Activated naive CD8-positive, alpha-beta T cell treated with anti-CD3 and anti-CD28 coated beads, Interleukin-2, amount 10 ng/mL, durations not matched to agents 7 days and 5 days (primary cell): ENCODE measurements around the gene PCSK2. TPM values are rescaled to one million over a fixed set of nuclear protein-coding genes. Genes with fewer than 3 reads are reported as not detected.
"Not testable (repeated sequence)": the region's sequence is repeated elsewhere in the genome, so short reads cannot be mapped to it uniquely, and the experiment has no call there.

Source experiments
- ATAC-seq: fragments of 150-1000 bp; cut with Tn5 transposase; one replicate; pipeline ENCODE4 v1.10.0; 2021; ENCODE audit warnings: low read depth, moderate library complexity
- POLR2A ChIA-PET: fragments of 350-600 bp; sonication (Branson Sonifier 250); formaldehyde crosslinking; loops from one replicate; lab custom pipeline; 2021; ENCODE audit warnings: antibody characterized with exemption; lab: Charles Lee
- DNase-seq: peaks from one replicate; pipeline ENCODE4 v3.0.0; 2021
- H3K27ac Mint-ChIP-seq: one replicate; pipeline ENCODE4 v1.8.0; 2022; ENCODE audit warnings: mild to moderate bottlenecking, mixed read lengths
- H3K27me3 Mint-ChIP-seq: one replicate; pipeline ENCODE4 v1.8.0; 2022; ENCODE audit warnings: mild to moderate bottlenecking, moderate library complexity, mixed read lengths
- H3K36me3 Mint-ChIP-seq: one replicate; pipeline ENCODE4 v1.8.0; 2021; ENCODE audit warnings: mild to moderate bottlenecking, mixed read lengths
- H3K4me1 Mint-ChIP-seq: one replicate; pipeline ENCODE4 v1.8.0; 2021; ENCODE audit warnings: mixed read lengths
- H3K4me3 Mint-ChIP-seq: one replicate; pipeline ENCODE4 v1.8.0; 2022; ENCODE audit warnings: mild to moderate bottlenecking, moderate library complexity, mixed read lengths
- H3K9me3 Mint-ChIP-seq: one replicate; pipeline ENCODE4 v1.8.0; 2021; ENCODE audit warnings: mixed read lengths
- total RNA-seq, 2 experiments: library from RNA; stranded (reverse); gene quantifications; one replicate each; pipeline ENCODE4 v1.2.3, GENCODE V29; 2021

The PCSK2 gene
- not detected for total RNA-seq

- ATAC-seq: no peak
- no peak within 1 kb of the TSS for H3K27ac Mint-ChIP-seq
- no peak within 1 kb of the TSS for H3K4me3 Mint-ChIP-seq
Observed at GRCh38 chr20:17226410-17227218, at the start of gene PCSK2. TSS of gene PCSK2 (plus strand) at chr20:17227040. CDS start at chr20:17227306, 266 bp downstream.

DNA sequence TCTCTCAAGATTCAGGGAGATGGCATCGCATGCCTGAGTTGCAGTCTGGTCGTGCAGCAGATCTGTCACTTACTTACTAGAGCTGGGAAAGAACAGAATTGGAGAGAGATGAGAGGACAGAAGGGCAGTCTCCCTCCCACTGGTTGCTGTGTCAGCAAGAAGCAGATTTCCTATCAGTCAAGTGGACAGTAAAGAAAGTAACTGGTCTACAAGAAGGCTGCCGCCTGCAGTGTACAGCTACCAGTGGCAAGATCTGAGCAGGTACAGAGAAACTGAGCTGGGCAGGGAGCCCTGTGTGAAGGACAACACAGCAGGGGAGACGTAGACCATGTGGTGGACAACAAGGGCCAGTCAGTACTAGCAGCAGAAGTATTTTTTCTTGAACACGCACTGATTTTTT, 49.5 kb upstream of the PCSK2 start:
- Mint-ChIP-seq H3K36me3 (no peaks in the 10 kb centered on the region), H3K27me3 (no peaks in the 10 kb centered on the region), H3K4me1 (no peaks in the 10 kb centered on the region), H3K27ac (no peak overlapping the region), H3K9me3 (peaks cover 2% of the 10 kb centered on the region), H3K4me3 (no peak overlapping the region)
- DNase-seq (no peak), ATAC-seq (no peak)
- POLR2A ChIA-PET: no interaction called here

More at GRCh38 chr20:17226410-17227218, at the start of gene PCSK2:
- POLR2A ChIA-PET: no interaction called here
- H3K9me3 Mint-ChIP-seq: peaks cover 2% of the 10 kb centered on the region
- peaks cover 45% of the 10 kb centered on the region for H3K27me3 Mint-ChIP-seq
- H3K36me3 Mint-ChIP-seq: peaks cover 2% of the 10 kb centered on the region
- no peak for DNase-seq
- peaks cover 1% of the 10 kb centered on the region for H3K4me1 Mint-ChIP-seq

- Mint-ChIP-seq H3K9me3 (peaks cover 12% of the 10 kb centered on the region), H3K36me3 (no peaks in the 10 kb centered on the region), H3K4me1 (no peaks in the 10 kb centered on the region), H3K27me3 (no peaks in the 10 kb centered on the region), H3K27ac (no peak overlapping the region), H3K4me3 (no peak overlapping the region)
- ATAC-seq (no peak), DNase-seq (no peak)
- POLR2A ChIA-PET: no interaction called here
Observed at GRCh38 chr20:17179840-17180239, 47.0 kb upstream of the PCSK2 start.

DNA sequence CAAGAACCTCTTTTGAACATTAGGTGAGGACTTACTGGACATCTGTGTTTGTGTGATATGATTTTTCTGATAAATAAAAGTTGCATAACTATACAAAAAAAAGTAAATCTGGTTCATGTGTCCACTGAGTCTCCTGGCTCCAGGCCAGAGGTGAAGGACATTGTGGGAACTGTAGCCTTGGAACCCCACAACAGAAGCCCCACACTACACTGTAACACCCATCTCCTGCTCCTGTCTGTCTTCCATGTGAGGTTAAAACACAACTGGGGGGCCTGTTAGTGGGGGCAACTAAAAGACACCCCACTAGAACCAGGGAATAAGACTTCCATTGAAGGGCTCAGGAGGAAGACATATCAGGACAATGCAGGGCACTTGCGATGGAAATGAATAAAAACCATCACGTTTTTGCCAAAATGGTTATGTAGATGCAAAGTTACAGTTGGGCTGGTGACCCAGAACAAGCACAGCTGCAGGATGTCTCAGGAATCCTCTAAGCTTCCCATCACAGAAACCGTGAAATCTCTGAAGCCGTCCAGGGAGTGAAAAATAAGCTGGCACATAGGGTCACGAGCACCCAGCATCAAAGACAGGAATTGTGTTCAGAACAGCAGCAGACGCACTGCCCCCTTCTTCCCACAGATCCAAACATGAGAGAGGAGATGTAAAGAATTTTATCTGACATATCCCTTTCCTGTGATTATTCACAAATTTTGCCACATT, 36.7 kb upstream of the PCSK2 start:
- ATAC-seq (no peak), DNase-seq (no peak)
- H3K4me3 Mint-ChIP-seq: no peak overlapping the region
- peaks cover 3% of the 10 kb centered on the region for H3K9me3 Mint-ChIP-seq
- no peak overlapping the region for H3K27ac Mint-ChIP-seq
- POLR2A ChIA-PET: no interaction called here
- H3K36me3 Mint-ChIP-seq: no peaks in the 10 kb centered on the region
- no peaks in the 10 kb centered on the region for H3K4me1 Mint-ChIP-seq
- no peaks in the 10 kb centered on the region for H3K27me3 Mint-ChIP-seq

DNA sequence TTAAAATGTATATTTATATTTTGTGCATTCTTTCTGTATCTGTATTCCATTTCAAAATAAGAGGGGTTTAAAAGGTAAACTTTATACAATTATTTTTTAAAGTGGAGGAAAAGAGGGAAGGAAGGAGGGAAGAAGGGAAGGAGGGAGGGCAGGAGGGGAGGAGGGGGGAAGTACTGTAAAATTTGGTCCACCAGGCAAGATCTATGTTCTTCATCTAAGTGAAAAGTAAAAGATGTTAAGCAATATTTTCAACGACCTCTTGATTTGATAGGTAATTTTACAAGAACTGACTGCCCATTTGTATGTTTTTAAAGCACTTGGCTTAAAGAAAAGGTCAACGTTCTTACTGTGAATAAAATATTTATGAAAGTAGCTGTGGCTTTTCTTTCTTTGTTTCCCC, 29.8 kb upstream of the PCSK2 start:
- Mint-ChIP-seq H3K9me3 (no peaks in the 10 kb centered on the region), H3K27me3 (no peaks in the 10 kb centered on the region), H3K4me3 (no peak overlapping the region), H3K27ac (no peak overlapping the region), H3K36me3 (no peaks in the 10 kb centered on the region), H3K4me1 (no peaks in the 10 kb centered on the region)
- ATAC-seq: no peak
- POLR2A ChIA-PET: no interaction called here
- no peak for DNase-seq

DNA sequence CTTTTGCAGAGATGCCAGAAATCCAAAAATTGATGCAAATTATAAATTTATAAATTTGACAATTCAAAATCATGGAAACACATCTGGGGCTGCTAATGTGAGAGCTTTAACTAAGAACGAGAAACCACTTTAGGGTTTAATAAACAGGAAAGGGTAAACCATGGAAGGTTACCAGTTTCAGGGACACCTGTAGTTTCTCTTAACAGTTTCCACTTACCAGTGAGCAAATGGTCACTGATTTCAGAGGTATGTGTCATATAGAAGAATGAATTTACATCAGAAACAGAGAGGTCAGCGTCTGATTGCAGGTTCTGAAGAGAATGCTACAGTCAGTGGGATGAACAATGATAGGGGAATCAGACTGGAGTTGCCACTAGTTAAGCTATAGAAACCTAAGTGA, 24.8 kb upstream of the PCSK2 start:
- Mint-ChIP-seq H3K27me3 (no peaks in the 10 kb centered on the region), H3K27ac (no peak overlapping the region), H3K4me1 (no peaks in the 10 kb centered on the region), H3K9me3 (no peaks in the 10 kb centered on the region), H3K36me3 (no peaks in the 10 kb centered on the region), H3K4me3 (no peak overlapping the region)
- no peak for DNase-seq
- POLR2A ChIA-PET: no interaction called here
- ATAC-seq: no peak

- no peak for ATAC-seq
- H3K4me1 Mint-ChIP-seq: no peaks in the 10 kb centered on the region
- H3K27me3 Mint-ChIP-seq: no peaks in the 10 kb centered on the region
- no peak for DNase-seq
- no peak overlapping the region for H3K27ac Mint-ChIP-seq
- H3K4me3 Mint-ChIP-seq: no peak overlapping the region
- no peaks in the 10 kb centered on the region for H3K36me3 Mint-ChIP-seq
- POLR2A ChIA-PET: no interaction called here
- H3K9me3 Mint-ChIP-seq: no peaks in the 10 kb centered on the region
Observed at GRCh38 chr20:17202673-17203072, 24.2 kb upstream of the PCSK2 start.

DNA sequence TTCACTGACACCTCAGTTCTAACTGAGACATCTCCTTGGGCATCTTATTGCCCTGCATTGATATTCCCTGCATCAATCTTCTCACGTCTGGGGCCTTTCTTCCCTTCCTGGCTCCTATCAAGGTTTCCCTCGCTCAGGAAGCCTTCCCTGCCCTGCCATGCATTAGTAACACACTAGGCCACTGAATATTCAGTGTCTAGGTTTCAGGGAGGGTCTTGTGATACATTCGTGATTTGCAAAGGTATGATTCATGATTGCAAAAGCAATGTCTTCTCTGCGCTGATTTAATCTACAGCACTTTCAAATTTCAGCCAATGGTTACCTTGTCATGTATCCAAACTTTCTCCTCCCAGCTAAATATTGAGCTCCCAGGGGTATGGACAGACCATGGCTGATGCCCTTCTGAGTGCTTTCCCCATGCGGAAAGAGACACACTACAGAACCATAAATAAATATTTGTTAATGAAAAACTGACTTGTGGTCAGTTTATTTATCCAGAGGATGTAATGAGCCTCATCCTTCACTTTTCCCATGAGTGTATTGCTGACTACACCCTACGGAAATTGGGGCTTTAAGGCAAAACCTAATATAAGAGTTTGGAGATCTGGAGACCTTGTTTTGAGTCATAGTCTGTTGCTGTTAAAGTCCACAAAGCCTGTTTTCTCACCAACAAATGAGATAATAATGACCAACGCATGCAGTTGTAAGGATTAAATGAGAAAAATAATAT, 21.6 kb upstream of the PCSK2 start:
- no peaks in the 10 kb centered on the region for H3K4me1 Mint-ChIP-seq
- POLR2A ChIA-PET: no interaction called here
- DNase-seq (no peak), ATAC-seq (no peak)
- no peak overlapping the region for H3K4me3 Mint-ChIP-seq
- no peaks in the 10 kb centered on the region for H3K9me3 Mint-ChIP-seq
- no peaks in the 10 kb centered on the region for H3K27me3 Mint-ChIP-seq
- H3K36me3 Mint-ChIP-seq: no peaks in the 10 kb centered on the region
- no peak overlapping the region for H3K27ac Mint-ChIP-seq

DNA sequence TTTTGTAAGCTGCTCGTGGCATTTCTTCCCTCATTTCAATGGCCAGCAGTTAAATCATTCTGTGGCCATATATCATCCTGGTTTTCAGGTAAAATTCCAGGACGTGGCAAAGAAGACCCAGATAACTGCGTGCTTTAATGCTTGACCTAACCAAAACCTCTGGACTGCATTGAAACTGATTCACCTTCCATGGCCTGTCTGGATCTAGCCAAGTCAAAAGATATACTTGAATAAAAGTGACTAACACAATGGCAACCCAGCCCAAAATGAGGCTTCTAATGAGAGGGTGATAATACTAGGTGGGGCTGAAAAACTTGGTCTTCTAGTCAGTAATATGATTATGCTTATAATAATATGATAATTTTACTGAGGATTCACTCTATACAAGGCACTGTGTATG, 16.5 kb upstream of the PCSK2 start:
- DNase-seq: no peak
- Mint-ChIP-seq H3K4me3 (no peak overlapping the region), H3K27me3 (no peaks in the 10 kb centered on the region), H3K4me1 (no peaks in the 10 kb centered on the region), H3K36me3 (no peaks in the 10 kb centered on the region), H3K27ac (no peak overlapping the region), H3K9me3 (no peaks in the 10 kb centered on the region)
- POLR2A ChIA-PET: no interaction called here
- ATAC-seq: no peak

GRCh38 chr20:17210983-17211382, 15.9 kb upstream of the PCSK2 start:
- H3K27ac Mint-ChIP-seq: no peak overlapping the region
- H3K36me3 Mint-ChIP-seq: no peaks in the 10 kb centered on the region
- no peaks in the 10 kb centered on the region for H3K4me1 Mint-ChIP-seq
- no peaks in the 10 kb centered on the region for H3K27me3 Mint-ChIP-seq
- DNase-seq (no peak), ATAC-seq (no peak)
- H3K9me3 Mint-ChIP-seq: no peaks in the 10 kb centered on the region
- no peak overlapping the region for H3K4me3 Mint-ChIP-seq
- POLR2A ChIA-PET: no interaction called here

DNA sequence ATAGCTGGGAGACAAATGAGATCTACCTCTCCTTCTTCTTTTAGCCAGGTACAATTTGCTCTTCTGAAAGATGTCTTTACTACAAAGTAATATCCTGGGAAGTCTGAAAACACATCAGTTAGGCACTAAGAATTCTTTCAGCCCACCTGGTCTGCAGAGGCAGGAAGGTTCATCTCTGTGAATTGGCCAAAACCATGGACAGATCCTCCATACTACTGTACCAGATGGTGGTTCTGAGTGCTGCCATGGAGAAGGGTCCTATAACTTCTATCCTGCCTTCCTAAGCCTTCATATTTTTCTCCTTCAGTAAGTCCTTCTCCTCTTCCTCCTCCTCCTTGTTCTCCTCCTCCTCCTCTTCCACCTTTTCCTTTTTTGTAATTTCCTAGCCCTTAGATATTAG, 11.7 kb upstream of the PCSK2 start:
- POLR2A ChIA-PET: no interaction called here
- no peak for ATAC-seq
- Mint-ChIP-seq H3K9me3 (no peaks in the 10 kb centered on the region), H3K27ac (no peak overlapping the region), H3K4me1 (no peaks in the 10 kb centered on the region), H3K4me3 (no peak overlapping the region), H3K36me3 (no peaks in the 10 kb centered on the region), H3K27me3 (no peaks in the 10 kb centered on the region)
- DNase-seq: no peak

DNA sequence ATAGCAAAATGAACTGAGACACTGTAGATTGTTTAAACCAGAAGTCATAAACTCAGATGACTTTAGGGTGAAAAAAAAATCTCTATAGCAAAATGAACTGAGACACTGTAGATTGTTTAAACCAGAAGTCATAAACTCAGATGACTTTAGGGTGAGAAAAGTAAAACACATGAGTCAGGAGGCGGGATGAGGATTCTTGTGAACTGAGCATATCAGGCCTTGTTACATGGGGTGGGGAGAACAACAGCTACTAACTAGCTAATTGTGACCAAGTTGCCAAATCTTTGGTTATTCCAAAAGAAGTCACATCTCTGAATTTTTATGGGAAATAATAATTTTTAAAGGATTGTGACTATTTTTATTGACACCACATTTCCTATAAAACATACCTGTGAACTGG, 7.0 kb upstream of the PCSK2 start:
- DNase-seq, H3K27ac Mint-ChIP-seq, POLR2A ChIA-PET, H3K36me3 Mint-ChIP-seq, ATAC-seq, H3K4me1 Mint-ChIP-seq, H3K27me3 Mint-ChIP-seq, H3K4me3 Mint-ChIP-seq, H3K9me3 Mint-ChIP-seq: not testable (repeated sequence)

GRCh38 chr20:17223553-17223952, 3.3 kb upstream of the PCSK2 start:
- Mint-ChIP-seq H3K4me3 (no peak overlapping the region), H3K27ac (no peak overlapping the region), H3K4me1 (peaks cover 1% of the 10 kb centered on the region), H3K36me3 (peaks cover 2% of the 10 kb centered on the region), H3K27me3 (peaks cover 37% of the 10 kb centered on the region), H3K9me3 (peaks cover 2% of the 10 kb centered on the region)
- POLR2A ChIA-PET: no interaction called here
- ATAC-seq (no peak), DNase-seq (no peak)
